ENCODE results near the gene ELL2. TPM values are rescaled to one million over a fixed set of nuclear protein-coding genes. Genes with fewer than 3 reads are reported as not detected.

Gene ELL2
- total and polyA plus RNA-seq, 9 of the 15 experiments (the other 6 are each of a cell fraction or from before 2014, with no cell fraction given) = 4.3 to 18.3 (median 14.5) TPM

DNA sequence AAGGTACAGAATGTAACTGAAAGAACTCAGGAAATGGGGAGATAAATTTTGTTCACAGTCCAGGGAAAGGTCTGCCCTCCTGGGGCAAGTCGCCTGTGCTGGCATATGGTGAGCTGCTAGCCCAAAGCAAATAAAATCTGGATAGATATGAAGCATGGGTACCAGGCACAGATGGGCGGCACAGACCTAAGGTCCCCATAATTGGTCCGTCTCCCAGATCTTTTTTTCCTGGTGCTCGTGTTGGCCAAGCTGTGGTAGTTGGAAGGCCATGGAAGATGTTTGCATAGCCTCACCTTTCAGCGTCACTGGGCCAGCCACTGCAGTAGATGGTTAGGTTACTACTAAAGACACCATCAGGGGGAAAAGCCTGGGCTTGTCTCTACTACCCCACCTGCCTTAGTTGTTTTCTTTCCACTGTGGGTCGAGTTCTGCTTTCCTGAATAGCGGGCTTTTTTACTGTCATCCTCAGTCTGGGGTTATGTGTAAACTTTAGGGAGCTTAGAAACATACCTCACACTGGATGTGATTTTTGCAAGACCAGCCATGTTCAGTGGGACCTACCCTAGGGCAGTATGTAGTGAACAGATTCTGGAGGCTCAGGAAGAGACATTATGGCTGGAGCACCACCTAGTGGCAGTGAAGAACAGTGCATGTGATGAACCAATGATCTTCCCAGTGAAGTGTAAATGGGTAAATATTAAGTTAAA, 114.9 kb downstream of the ELL2 start:
- Histone ChIP-seq H3K4me1 (replicated peaks in 1 of 2; ENCODE audit: control insufficient read depth in 2 of 2, insufficient read depth in 2 of 2, low read length in 2 of 2) (peaks cover 0 to 20% of the 10 kb centered on the region in 2 experiments; a peak in 4 of 5 replicates), H4K20me1 (replicated peaks; ENCODE audit: control insufficient read depth, insufficient read depth, low read length) (no peaks in the 10 kb centered on the region), H3K4me3 (no peak overlapping the region), H3K36me3 (ENCODE audit: control insufficient read depth, insufficient read depth, low read length) (no peaks in the 10 kb centered on the region), H3K27me3 (ENCODE audit: control insufficient read depth in 2 of 2, insufficient read depth in 2 of 2, low read length in 2 of 2) (no peaks in the 10 kb centered on the region), H3K9me3 (replicated peaks; ENCODE audit: control insufficient read depth, insufficient read depth, low read depth, low read length) (no peaks in the 10 kb centered on the region), H3K4me2 (ENCODE audit: insufficient read depth, low read length) (no peak overlapping the region), H3K9me1 (ENCODE audit: control insufficient read depth, insufficient read depth, low read length) (no peaks in the 10 kb centered on the region), H3K27ac (ENCODE audit: extremely low read depth, low read depth, low read length) (no peak overlapping the region), H2AFZ (ENCODE audit: low read depth, low read length) (no peak overlapping the region), H3K9ac (ENCODE audit: insufficient read depth in 1 of 2, low read depth in 2 of 2, low read length in 2 of 2) (no peak overlapping the region), H3K79me2 (ENCODE audit: control insufficient read depth, insufficient read depth, low read length) (no peaks in the 10 kb centered on the region)
- no TSS peak for BruUV-seq (replicated peaks)
- peak; percentile 76 to 80 (median 78) for DNase-seq (ENCODE audit: extremely low read depth in 1 of 4, low spot score in 3 of 4)
- ChIA-PET POLR2A (interaction anchor here (0.6 kb wide), 1 partner anchor 429 kb away, joined by 3 read pairs; no protein-coding TSS in a partner anchor), CTCF (ENCODE audit: low intra/inter-chr PET ratio) (interaction anchor here (0.7 to 4.1 kb wide), 5 partner anchors 66 to 206 kb away, joined by 3 to 63 read pairs (median 12); partner anchors contain the start of gene RFESD)
- 43% methylated on average over 7 of the region's 7 CpGs for WGBS (ENCODE audit: insufficient coverage, low coverage, missing lambda C conversion rate)
- peak; percentile 81 for ATAC-seq
- in situ Hi-C loops (cut with MboI) (loop anchor here (5.0 to 25.0 kb wide), 4 partner anchors 69 to 884 kb away; partner anchors contain the start of gene MCTP1), intact Hi-C loops (cut with micrococcal nuclease) (loop anchor here (1.0 to 10.0 kb wide), 7 partner anchors 65 to 878 kb away; partner anchors contain the start of genes ARSK and SKIC3)
- peak; percentile 97 for FAIRE-seq
- TF ChIP-seq RB1 (IDR thresholded peaks at IDR 0.05; ENCODE audit: low read depth) (0 out of 2 replicates have a peak, but pooled peaks have one; percentile 28), YY1 (IDR thresholded peaks at IDR 0.05; ENCODE audit: borderline replicate concordance in 1 of 3, control insufficient read depth in 1 of 3, extremely low read depth in 1 of 3, insufficient read depth in 3 of 3, insufficient read length in 1 of 3, insufficient replicate concordance in 2 of 3, low read depth in 1 of 3, low read length in 2 of 3) (no peak), IRF2 (CRISPR knock-in tag; IDR thresholded peaks at IDR 0.05) (no peak), SMC3 (conservative IDR thresholded peaks at IDR 0.05; ENCODE audit: insufficient read depth, low read depth, low read length) (peak; percentile 93), NR2C1 (IDR thresholded peaks at IDR 0.05) (no peak), NR2C1 (tag; IDR thresholded peaks at IDR 0.05) (no peak)
- TF ChIP-seq, protein P1, sequence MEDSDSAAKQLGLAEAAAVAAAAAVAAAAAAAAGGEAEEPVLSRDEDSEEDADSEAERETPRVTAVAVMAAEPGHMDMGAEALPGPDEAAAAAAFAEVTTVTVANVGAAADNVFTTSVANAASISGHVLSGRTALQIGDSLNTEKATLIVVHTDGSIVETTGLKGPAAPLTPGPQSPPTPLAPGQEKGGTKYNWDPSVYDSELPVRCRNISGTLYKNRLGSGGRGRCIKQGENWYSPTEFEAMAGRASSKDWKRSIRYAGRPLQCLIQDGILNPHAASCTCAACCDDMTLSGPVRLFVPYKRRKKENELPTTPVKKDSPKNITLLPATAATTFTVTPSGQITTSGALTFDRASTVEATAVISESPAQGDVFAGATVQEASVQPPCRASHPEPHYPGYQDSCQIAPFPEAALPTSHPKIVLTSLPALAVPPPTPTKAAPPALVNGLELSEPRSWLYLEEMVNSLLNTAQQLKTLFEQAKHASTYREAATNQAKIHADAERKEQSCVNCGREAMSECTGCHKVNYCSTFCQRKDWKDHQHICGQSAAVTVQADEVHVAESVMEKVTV (CRISPR knock-in tag; IDR thresholded peaks at IDR 0.05) = peak; percentile 85
- TF ChIP-seq, protein P2, sequence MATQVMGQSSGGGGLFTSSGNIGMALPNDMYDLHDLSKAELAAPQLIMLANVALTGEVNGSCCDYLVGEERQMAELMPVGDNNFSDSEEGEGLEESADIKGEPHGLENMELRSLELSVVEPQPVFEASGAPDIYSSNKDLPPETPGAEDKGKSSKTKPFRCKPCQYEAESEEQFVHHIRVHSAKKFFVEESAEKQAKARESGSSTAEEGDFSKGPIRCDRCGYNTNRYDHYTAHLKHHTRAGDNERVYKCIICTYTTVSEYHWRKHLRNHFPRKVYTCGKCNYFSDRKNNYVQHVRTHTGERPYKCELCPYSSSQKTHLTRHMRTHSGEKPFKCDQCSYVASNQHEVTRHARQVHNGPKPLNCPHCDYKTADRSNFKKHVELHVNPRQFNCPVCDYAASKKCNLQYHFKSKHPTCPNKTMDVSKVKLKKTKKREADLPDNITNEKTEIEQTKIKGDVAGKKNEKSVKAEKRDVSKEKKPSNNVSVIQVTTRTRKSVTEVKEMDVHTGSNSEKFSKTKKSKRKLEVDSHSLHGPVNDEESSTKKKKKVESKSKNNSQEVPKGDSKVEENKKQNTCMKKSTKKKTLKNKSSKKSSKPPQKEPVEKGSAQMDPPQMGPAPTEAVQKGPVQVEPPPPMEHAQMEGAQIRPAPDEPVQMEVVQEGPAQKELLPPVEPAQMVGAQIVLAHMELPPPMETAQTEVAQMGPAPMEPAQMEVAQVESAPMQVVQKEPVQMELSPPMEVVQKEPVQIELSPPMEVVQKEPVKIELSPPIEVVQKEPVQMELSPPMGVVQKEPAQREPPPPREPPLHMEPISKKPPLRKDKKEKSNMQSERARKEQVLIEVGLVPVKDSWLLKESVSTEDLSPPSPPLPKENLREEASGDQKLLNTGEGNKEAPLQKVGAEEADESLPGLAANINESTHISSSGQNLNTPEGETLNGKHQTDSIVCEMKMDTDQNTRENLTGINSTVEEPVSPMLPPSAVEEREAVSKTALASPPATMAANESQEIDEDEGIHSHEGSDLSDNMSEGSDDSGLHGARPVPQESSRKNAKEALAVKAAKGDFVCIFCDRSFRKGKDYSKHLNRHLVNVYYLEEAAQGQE (IDR thresholded peaks at IDR 0.05; ENCODE audit: borderline replicate concordance) = peak; percentile 83
- TF ChIP-seq, protein P2 (CRISPR knock-in tag; IDR thresholded peaks at IDR 0.05; ENCODE audit: low read depth) = no peak

All from K562 (cell line).